HG03135 (cell line): Measurements from ENCODE around the gene TUBA3D.
"Not testable (repeated sequence)": the region's sequence is repeated elsewhere in the genome, so short reads cannot be mapped to it uniquely, and the experiment has no call there.

Experiments
- ATAC-seq: cut with Tn5 transposase; IDR thresholded peaks from one replicate; pipeline ENCODE4 v1.9.1; 2021; ENCODE audit warnings: mild to moderate bottlenecking, moderate library complexity; ENCODE audit not compliant: unreplicated experiment

TUBA3D gene

GRCh38 chr2:131475831-131476230, at the start of gene TUBA3D:
Gene TUBA3D, plus strand, starts transcription at chr2:131476119. Its CDS starts 81 bp downstream, at chr2:131476200.
- ATAC-seq = no peak

GRCh38 chr2:131426727-131427126, 49.2 kb upstream of the TUBA3D start:
- no peak for ATAC-seq

- no peak for ATAC-seq
These were observed 44.6 kb upstream of the TUBA3D start for GRCh38 chr2:131431336-131431735.

GRCh38 chr2:131440742-131441468, 35.0 kb upstream of the TUBA3D start:
- ATAC-seq = not testable (repeated sequence)

- not testable (repeated sequence) for ATAC-seq
These were observed 31.0 kb upstream of the TUBA3D start for GRCh38 chr2:131444736-131445514.

GRCh38 chr2:131445515-131445797, 30.5 kb upstream of the TUBA3D start:
- not testable (repeated sequence) for ATAC-seq

GRCh38 chr2:131445896-131446295, 30.0 kb upstream of the TUBA3D start:
- no peak for ATAC-seq

GRCh38 chr2:131447981-131448380, 27.9 kb upstream of the TUBA3D start:
- ATAC-seq = not testable (repeated sequence)

- not testable (repeated sequence) for ATAC-seq
These were observed 24.5 kb upstream of the TUBA3D start for GRCh38 chr2:131451265-131451949.

GRCh38 chr2:131454914-131455313, 21.0 kb upstream of the TUBA3D start:
- not testable (repeated sequence) for ATAC-seq

GRCh38 chr2:131467722-131468121, 8.2 kb upstream of the TUBA3D start:
- ATAC-seq = not testable (repeated sequence)

GRCh38 chr2:131470944-131471343, 5.0 kb upstream of the TUBA3D start:
- ATAC-seq = not testable (repeated sequence)

- not testable (repeated sequence) for ATAC-seq
These were observed 4.3 kb upstream of the TUBA3D start for GRCh38 chr2:131471624-131472023.

- not testable (repeated sequence) for ATAC-seq
These were observed 2.7 kb upstream of the TUBA3D start for GRCh38 chr2:131473266-131473665.

- not testable (repeated sequence) for ATAC-seq
These were observed 444 bp downstream of the TUBA3D start for GRCh38 chr2:131476363-131476762.

GRCh38 chr2:131477227-131477626, 1.3 kb downstream of the TUBA3D start:
- not testable (repeated sequence) for ATAC-seq

- not testable (repeated sequence) for ATAC-seq
These were observed 2.3 kb downstream of the TUBA3D start for GRCh38 chr2:131478074-131478849.

GRCh38 chr2:131478850-131479461, 3.0 kb downstream of the TUBA3D start:
- not testable (repeated sequence) for ATAC-seq

- ATAC-seq = not testable (repeated sequence)
These were observed 4.4 kb downstream of the TUBA3D start for GRCh38 chr2:131480351-131480750.

GRCh38 chr2:131482506-131483155, 6.7 kb downstream of the TUBA3D start:
- not testable (repeated sequence) for ATAC-seq
